AG10803 (cell line): ENCODE results near the gene GRM5.

Experiments
- DNase-seq: peaks from one replicate; pipeline ENCODE4 v3.0.0; 2010; ENCODE audit warnings: low read depth
- H3K4me3 ChIP-seq: 2 replicates; pipeline ENCODE4 v1.5.1; 2011; ENCODE audit warnings: mild to moderate bottlenecking, low read length, control low read depth
- TF ChIP-seq, protein P1 (sequence below): conservative IDR thresholded peaks from 2 replicates; pipeline ENCODE4 v1.5.1; 2011; ENCODE audit warnings: mild to moderate bottlenecking, low read length, control low read depth, inconsistent platforms

Gene GRM5

DNA sequence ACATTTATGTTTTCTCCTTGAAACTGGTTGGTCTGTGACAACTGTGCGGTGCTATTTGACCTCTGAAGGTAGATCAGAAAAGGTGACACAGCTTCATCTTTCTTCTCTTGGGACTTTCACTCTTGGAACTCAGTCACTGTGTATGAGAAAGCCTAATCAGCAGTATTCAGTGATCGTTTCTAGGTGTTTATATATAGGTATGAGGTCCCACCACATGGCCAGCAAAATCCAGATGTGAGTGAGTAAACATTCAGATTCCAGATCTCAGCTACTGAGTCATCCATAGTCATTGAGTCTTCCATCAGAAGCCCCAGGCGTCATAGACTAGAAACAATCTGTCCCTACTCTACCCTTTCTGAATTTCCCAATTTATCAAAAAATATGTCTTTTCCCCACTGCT is 610.9 kb downstream of the GRM5 start:
- peak; percentile 15 for DNase-seq
- no peak overlapping the region for H3K4me3 ChIP-seq

More for the DNA sequence above, 610.9 kb downstream of the GRM5 start:
- TF ChIP-seq, protein P1, sequence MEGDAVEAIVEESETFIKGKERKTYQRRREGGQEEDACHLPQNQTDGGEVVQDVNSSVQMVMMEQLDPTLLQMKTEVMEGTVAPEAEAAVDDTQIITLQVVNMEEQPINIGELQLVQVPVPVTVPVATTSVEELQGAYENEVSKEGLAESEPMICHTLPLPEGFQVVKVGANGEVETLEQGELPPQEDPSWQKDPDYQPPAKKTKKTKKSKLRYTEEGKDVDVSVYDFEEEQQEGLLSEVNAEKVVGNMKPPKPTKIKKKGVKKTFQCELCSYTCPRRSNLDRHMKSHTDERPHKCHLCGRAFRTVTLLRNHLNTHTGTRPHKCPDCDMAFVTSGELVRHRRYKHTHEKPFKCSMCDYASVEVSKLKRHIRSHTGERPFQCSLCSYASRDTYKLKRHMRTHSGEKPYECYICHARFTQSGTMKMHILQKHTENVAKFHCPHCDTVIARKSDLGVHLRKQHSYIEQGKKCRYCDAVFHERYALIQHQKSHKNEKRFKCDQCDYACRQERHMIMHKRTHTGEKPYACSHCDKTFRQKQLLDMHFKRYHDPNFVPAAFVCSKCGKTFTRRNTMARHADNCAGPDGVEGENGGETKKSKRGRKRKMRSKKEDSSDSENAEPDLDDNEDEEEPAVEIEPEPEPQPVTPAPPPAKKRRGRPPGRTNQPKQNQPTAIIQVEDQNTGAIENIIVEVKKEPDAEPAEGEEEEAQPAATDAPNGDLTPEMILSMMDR = no peak
